Subcutaneous abdominal adipose tissue (tissue), 5 donors: ENCODE results near the gene CRB3.
"Not testable (repeated sequence)": the region's sequence is repeated elsewhere in the genome, so short reads cannot be mapped to it uniquely, and the experiment has no call there.

Source experiments
- H3K27ac ChIP-seq: one replicate; pipeline ENCODE4 v1.7.0; 2013; ENCODE audit warnings: low read depth, mild to moderate bottlenecking, inconsistent platforms, low read length, moderate library complexity
- H3K27me3 ChIP-seq, 5 donors: one replicate each; pipeline ENCODE4 v1.7.0; 2013; ENCODE audit warnings: low read length in 5 of 5, inconsistent platforms in 1 of 5; ENCODE audit not compliant: control insufficient read depth in 5 of 5, insufficient read depth in 4 of 5
- H3K36me3 ChIP-seq, 5 donors: one replicate each; pipeline ENCODE4 v1.7.0; 2013; ENCODE audit warnings: low read length in 5 of 5; ENCODE audit not compliant: control insufficient read depth in 5 of 5, insufficient read depth in 5 of 5
- H3K4me1 ChIP-seq, 5 donors: one replicate each; pipeline ENCODE4 v1.7.0; 2013; ENCODE audit warnings: low read length in 5 of 5, mild to moderate bottlenecking in 3 of 5, moderate library complexity in 1 of 5; ENCODE audit not compliant: control insufficient read depth in 5 of 5, insufficient read depth in 5 of 5
- H3K4me3 ChIP-seq, 5 donors: one replicate each; pipeline ENCODE4 v1.7.0; 2013; ENCODE audit warnings: low read length in 5 of 5, low read depth in 1 of 5
- H3K9ac ChIP-seq, 5 donors: one replicate each; pipeline ENCODE4 v1.7.0; 2013; ENCODE audit warnings: low read length in 5 of 5, mild to moderate bottlenecking in 4 of 5, moderate library complexity in 3 of 5
- H3K9me3 ChIP-seq, 5 donors: one replicate each; pipeline ENCODE4 v1.7.0; 2013; ENCODE audit warnings: low read length in 5 of 5; ENCODE audit not compliant: control insufficient read depth in 5 of 5
- donor health status: healthy.
- donor health status: healthy.
- donor health status: healthy.
- donor health status: healthy.
- donor health status: healthy.

Gene CRB3

DNA sequence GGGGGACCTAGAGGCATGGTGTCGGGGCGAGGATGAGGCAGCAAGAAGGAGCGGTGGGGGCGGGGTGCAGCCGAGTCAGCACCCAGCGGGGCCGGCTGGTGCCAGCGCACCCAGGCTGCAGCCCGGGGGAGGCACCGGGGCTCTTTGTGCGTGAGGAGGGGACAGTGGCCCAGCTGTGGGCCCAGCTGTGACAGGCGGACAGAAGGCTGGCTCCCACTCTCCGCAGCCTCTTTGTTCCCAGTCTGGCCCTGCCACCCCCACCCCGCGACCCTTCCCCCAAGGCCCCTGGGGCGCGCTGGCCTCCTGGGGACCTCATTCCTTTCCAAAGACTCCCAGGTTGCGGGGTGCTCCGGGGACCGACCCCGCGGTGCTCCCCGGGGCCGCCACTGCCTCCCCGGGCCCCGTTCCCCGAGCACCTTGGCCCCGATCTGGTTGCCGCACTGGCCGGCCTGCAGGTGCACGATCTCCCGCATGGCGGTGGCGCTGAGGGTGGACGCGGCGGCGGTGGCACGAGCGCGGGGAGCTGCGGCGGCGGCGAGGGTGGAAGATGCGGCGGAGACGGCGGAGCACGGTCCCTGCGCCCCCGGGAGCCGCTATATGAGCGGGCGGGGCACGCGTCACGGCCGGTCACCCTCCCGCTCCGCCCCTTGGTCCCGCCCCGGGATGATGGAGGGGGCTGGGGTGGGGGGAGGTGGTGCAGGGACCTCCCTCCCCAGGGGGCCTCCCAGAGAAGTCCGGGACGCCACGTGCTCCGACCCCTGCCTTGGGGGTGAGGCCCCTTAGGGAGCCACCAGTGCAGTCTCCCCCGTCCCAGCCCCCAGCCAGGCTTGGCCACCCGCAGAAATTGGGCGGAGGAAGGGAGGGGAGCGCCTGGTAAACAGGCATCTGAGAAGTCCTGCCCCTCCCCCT lies 37.9 kb downstream of the CRB3 start, which contains the start of gene TUBB4A:
TUBB4A (minus strand) TSS at position 570 of the 909 bp plus-strand sequence; CDS start at position 473, 97 bp downstream.
- no peak within 1 kb of the TSS for H3K27ac ChIP-seq
- peaks cover 16 to 32% (median 28%) of the 10 kb centered on the region in 5 donors for H3K27me3 ChIP-seq
- no peak within 1 kb of the TSS for H3K9ac ChIP-seq
- no peaks in the 10 kb centered on the region for H3K36me3 ChIP-seq
- H3K9me3 ChIP-seq: no peaks in the 10 kb centered on the region
- H3K4me3 ChIP-seq: peak within 1 kb of the TSS in 2 of 5 donors; percentile 18 to 51
- H3K4me1 ChIP-seq: peaks cover 0 to 12% (median 6%) of the 10 kb centered on the region in 5 donors

DNA sequence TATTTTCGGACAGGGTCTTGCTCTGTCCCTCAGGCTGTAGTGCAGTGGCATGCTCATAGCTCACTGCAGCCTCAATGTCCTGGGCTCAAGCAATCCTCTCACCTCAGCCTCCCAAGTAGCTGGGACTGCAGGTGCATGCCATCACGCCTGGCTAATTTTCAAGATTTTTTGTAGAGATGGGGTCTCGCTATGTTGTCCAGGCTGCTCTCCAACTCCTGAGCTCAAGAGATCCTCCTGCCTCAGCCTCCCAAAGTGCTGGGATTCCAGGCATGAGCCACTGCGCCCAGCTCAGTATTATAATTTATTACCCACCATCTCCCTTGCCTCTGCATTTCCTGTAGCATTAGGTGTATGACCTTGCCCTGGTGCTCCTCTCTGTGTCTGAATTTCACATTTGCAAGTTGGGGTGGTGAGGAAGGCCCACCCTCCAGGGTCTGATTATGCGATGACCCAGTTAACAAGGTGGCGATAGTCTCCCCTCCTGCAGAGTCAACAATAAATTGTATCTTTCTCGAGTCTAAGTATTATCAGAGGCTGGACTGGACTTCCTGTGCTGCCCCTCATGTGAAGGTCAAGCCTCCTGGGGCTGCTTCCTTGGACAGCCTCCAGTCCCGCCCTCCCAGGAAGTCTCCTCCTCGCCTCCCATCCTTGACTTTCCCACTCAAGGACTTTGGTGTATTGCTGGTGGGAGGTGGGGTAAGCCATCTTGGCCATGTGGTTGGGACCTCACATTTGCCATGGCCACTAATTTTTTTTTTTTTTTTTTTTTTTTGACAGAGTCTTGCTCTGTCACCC lies 39.5 kb downstream of the CRB3 start:
- H3K9ac ChIP-seq: no peak overlapping the region
- H3K27me3 ChIP-seq: peaks cover 16 to 32% (median 28%) of the 10 kb centered on the region in 5 donors
- no peak overlapping the region for H3K4me3 ChIP-seq
- no peaks in the 10 kb centered on the region for H3K9me3 ChIP-seq
- no peak overlapping the region for H3K27ac ChIP-seq
- peaks cover 0 to 12% (median 6%) of the 10 kb centered on the region in 5 donors for H3K4me1 ChIP-seq
- H3K36me3 ChIP-seq: no peaks in the 10 kb centered on the region

DNA sequence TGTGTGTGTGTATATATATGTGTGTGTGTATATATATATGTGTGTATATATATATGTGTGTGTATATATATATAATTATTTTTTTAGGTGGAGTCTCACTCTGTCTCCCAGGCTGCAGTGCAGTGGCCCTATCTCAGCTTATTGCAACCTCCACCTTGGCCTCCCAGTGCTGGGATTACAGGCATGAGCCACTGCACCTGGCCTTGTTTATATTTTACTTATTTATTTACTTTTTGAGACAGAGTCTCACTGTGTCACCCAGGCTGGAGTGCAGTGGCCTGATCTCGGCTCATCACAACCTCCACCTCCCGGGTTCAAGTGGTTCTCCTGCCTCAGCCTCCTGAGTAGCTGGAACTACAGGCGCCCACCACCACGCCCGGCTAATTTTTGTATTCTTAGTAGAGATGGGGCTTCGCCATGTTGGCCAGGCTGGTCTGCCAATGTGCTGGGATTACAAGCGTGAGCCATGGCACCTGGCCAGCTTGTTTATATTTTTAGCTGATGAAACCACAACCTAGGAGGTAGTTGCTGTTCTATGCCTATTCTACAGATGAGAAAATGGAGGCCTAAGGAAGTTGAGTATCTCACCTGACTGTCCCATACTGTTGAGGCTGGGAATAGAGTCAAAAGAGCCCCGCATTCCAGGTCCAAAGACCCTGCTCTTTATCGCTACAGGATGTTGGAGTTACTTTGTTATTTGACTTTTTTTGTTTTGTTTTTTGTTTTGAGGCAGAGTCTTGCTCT lies 44.1 kb downstream of the CRB3 start:
- H3K9ac ChIP-seq, H3K27me3 ChIP-seq, H3K27ac ChIP-seq, H3K4me3 ChIP-seq, H3K9me3 ChIP-seq, H3K4me1 ChIP-seq, H3K36me3 ChIP-seq: not testable (repeated sequence)

DNA sequence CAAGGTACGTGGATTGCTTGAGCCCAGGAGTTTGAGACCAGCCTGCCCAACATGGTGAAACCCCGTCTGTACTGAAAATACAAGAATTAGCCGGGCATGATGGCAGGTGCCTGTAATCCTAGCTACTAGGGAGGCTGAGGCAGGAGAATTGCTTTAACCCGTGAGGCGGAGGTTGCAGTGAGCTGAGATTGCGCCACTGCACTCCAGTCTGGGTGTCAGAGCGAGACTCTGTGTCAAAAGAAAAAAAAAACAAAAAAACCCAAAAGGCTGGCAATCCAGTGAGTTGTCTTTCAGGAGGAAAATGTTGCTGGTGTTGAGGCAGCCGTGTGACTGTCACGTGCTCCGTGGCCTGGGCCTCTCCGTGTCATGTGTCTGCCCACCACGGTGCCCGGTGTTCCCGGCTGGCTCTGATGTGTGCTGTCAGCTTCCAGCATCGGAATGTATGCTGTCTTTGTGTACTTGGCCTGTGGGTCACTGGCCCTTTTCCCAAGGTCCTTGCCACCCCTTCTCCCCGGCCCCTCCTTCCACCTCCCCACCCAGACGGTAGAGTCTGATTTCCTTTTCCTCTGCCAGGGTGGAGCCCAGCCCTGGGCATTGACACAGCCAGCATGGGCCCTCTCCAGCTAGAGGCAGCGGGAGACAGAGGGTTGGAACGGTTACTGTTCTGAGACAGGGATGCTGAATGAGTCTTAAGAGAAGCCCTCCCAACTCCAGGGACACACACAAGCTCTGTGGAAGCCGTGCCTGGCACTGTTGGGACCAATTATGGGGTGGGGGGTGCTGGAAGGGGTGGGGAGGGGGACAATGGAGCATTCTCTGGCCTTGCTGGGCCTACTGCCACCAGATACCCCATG lies 45.3 kb downstream of the CRB3 start:
- Histone ChIP-seq H3K4me3 (no peak overlapping the region), H3K9ac (no peak overlapping the region), H3K27ac (no peak overlapping the region), H3K4me1 (no peaks in the 10 kb centered on the region), H3K36me3 (no peaks in the 10 kb centered on the region), H3K9me3 (no peaks in the 10 kb centered on the region), H3K27me3 (peaks cover 0 to 4% (median 0%) of the 10 kb centered on the region in 5 donors)

- H3K36me3 ChIP-seq: no peaks in the 10 kb centered on the region
- no peak overlapping the region for H3K4me3 ChIP-seq
- H3K27me3 ChIP-seq: peaks cover 0 to 2% (median 0%) of the 10 kb centered on the region in 5 donors
- H3K9ac ChIP-seq: no peak overlapping the region
- no peaks in the 10 kb centered on the region for H3K4me1 ChIP-seq
- no peak overlapping the region for H3K27ac ChIP-seq
- H3K9me3 ChIP-seq: no peaks in the 10 kb centered on the region
Measured at GRCh38 chr19:6510618-6511017, 46.5 kb downstream of the CRB3 start.

DNA sequence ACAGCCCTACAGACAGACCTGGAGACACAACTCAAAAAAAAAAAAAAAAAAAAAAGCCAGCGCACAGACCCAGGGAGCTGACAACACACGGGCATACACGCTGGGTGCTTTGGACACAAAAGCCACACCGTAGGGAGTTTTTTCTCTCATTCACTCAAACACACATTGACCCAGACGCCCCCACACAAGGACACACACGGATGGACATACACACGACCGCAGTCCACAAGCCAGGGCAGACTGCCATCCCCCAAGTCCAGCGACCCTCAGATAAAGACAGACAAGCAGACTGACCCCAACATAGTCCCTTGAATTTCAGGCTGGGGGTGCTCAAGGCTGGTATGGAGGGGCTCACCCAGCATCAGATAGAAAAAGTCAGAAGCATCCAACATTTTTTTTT lies 50.0 kb downstream of the CRB3 start:
- H3K9ac ChIP-seq: no peak overlapping the region
- H3K9me3 ChIP-seq: no peaks in the 10 kb centered on the region
- H3K27ac ChIP-seq: no peak overlapping the region
- H3K36me3 ChIP-seq: no peaks in the 10 kb centered on the region
- H3K4me3 ChIP-seq: no peak overlapping the region
- peaks cover 0 to 26% (median 15%) of the 10 kb centered on the region in 5 donors for H3K4me1 ChIP-seq
- peaks cover 0 to 2% (median 0%) of the 10 kb centered on the region in 5 donors for H3K27me3 ChIP-seq

DNA sequence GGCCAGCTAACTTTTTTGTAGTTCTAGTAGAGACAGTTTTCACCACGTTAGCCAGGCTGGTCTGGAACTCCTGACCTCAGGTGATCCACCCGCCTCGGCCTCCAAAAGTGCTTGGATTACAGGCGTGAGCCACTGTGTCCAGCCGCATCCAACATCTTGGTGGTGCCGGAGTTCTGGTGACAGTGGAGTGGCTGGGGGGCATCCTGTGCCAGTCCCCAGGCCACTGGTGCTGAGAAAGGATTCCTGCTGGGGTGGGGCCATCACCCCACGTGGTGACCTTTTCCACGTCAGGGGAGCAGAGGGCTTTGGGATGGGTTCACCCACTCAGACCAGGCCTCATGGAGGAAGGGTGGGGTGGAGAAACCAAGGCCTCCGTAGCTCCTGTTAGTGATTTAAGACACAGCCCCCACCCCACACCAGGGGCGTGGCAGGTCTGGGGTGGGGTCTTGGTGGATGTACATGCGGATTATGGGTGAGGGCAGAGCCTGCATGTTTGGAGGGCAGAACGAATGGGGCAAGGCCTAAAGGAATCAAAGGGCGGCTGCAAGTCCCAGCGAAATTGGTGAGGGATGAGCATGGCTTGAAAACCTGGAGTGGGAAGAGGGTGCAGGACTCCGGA lies 51.0 kb downstream of the CRB3 start:
- Histone ChIP-seq H3K4me3 (no peak overlapping the region), H3K36me3 (no peaks in the 10 kb centered on the region), H3K4me1 (peaks cover 0 to 27% (median 15%) of the 10 kb centered on the region in 5 donors), H3K9me3 (no peaks in the 10 kb centered on the region), H3K27ac (no peak overlapping the region), H3K27me3 (peaks cover 0 to 2% (median 1%) of the 10 kb centered on the region in 5 donors), H3K9ac (no peak overlapping the region)

DNA sequence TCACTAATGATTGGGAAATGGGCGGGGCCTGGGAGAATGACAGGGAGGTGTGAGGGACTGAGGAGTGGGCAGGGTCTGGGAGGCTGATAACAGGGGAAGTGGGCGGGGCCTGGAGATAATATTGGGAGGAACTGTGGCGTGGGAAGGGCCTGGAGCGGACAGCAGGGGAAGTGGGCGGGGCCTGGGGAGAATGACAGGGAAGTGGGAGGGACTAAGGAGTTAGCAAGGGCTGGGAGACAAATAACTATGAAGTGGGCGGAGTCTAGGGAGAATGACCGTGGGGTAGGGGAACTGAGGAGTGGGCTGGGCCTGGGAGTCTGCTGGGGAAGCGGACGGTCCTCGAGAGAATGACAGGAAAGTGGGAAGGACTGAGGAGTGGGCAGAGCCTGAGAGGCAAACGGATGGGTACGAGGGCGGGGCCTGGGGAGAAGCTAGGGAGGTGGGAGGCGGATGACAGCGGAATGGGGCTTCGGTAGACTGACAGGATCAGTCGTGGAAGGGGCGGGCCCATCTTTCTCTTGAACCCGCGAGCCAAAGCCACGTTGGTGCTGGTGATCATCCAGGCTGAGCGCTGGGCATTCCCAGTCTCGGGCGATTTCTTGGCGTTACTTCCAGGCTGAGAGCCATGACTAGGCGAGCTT lies 52.1 kb downstream of the CRB3 start:
- Histone ChIP-seq H3K27ac (peak overlapping the region; percentile 50), H3K9me3 (no peaks in the 10 kb centered on the region), H3K9ac (peak overlapping the region in 3 of 5 donors; percentile 62 to 85 (median 80)), H3K4me3 (peak overlapping the region; percentile 70 to 86 (median 77)), H3K36me3 (no peaks in the 10 kb centered on the region), H3K27me3 (peaks cover 0 to 6% (median 5%) of the 10 kb centered on the region in 5 donors), H3K4me1 (peaks cover 0 to 27% (median 15%) of the 10 kb centered on the region in 5 donors)
